Activated CD4-positive, alpha-beta T cell treated with anti-CD3 and anti-CD28 coated beads, Interleukin-2, amount 50 U/mL, for 48 hours (primary cell): ENCODE results near the gene COL11A2.

Source experiments
- DNase-seq, 2 experiments: peaks; one replicate each; pipeline ENCODE4 v3.0.0-alpha.2; 2020

COL11A2 gene

DNA sequence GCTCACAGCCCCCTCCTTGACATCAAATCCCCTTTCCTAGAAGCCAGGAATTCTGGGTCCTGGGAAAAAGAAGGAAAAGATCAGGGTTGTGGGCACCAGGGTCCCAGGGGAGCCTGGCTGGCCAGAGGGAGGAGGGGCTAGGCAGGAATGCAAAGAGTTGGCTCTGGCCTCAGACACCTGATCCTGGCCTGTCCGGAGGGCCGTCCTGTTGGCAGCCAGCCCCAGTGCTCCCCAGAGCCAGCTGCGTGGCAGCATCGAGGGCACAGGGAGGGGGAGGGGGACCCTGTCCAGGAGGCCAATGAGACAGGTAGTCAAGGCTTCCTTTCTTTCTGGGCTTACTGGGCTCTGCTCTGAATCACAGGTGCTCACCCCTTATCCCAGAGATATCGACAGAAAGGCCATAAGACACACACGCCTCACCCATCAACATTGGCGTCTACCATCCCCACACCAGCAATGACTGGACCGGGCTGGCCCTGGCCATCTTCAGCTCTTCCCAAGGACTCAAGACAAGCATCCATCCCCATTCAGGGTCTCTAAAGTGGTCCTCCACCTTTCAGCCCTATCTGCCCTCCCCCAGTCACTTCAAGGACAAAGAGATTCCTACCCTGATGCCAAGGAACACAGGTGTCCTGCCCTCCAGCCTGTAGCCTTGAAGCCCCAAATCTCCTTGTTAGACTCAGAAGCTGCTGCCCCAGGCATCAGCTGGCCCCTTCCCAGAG, 723 bp downstream of the COL11A2 start:
- DNase-seq: no peak

DNA sequence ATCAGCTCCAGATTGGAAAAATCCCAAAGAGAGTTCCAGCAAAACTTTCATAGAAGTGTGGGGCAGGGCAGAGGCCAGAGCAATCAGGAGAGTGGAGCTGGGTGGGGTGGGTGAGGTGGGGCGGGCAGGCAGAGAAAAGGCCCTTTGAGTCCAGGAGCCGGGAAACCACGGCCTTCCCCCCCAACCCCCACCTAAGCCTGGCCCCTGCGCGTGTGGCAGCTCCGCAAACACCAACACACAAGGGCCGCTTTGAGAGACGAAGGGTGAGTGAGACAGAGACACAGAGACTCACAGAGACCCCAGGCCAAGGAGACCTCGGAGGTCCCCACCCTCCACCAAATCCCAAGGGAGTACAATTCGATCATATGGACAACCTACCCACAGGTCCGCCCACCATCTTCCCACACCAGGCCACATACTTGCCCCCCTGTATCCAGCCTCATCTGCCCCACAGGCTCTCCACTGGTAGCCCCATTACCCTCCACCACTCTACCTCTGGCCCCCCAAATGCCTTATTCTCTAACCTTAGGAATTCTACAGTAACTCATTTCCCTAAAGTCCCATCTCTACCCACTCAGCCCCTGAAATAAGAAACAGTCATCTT, 1.7 kb downstream of the COL11A2 start:
- no peak for DNase-seq

DNA sequence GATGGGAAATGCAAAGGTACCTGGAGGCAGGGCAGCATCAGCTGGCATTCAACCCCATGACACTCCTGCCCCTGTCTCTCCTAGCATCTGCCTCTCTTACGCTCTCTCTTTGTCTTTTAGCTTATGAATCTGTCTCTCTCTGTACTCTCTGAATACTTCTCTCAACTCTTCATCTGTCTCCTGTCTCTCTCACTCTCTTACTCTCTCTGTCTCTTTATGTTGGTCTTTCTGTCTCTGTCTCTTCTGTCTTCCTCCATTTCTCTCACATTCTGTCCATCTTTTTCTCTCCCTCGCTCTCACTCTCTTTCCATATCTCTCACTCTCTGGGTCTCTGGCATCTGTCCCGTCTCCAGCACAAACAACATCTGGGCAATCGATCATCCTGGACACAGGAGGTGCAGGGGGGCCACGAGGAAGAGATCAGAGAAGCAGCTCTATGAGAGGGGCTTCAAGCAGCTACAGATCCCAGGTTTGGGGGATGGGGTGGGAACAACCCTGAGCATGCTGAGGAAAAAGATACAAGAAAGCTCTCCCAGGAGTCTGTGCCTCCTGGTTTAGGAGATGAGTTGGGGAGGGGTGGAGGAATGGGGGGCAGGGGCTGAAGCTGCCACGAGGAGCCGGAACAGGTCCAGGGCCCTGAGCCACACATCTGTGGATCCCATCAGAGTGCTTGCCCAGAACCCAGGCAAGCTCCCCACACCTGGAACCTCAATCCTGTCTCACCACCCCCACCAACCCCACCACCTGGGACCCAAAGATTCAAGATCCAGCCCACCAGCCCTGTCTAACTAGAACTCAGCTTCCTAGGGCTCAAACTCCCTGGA, 2.4 kb downstream of the COL11A2 start:
- no peak for DNase-seq

DNA sequence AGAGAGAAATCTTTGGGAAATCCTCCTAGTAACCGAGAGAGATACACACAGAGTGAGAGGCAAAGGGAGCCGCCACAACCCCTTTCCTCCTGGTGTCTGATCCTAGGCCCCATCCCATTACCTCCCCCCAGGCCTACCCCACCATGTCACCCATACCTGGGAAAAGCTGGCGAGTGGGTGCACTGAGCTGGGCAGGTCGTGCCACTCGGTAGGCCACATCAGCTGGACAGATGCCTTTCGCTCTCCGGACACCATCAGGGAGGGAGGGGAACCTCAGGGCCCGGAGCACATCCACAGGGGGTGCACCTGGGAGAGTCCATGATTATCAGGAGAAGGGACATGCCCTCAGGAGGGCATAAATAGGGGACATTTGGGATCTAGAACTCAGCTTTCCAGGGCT, 3.1 kb downstream of the COL11A2 start:
- no peak for DNase-seq

DNA sequence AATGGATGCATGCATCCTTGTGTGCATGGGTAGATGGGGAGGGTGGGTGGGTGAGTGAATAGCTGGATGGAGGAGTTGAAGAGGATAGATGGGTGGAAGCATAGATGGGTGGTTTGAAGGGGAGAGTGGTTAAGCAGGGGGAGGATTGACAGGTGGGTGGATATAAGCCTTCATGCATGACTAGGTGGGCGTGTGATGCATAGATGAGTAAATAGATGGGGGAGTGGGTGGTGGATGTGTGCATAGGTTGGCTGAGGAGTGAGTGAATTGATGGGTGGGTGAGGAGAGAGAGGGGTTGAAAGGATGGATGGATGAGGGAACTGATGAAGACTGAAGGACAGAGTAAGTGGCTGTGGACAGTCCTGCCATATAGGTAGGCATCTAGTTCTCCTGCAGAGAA, 4.5 kb downstream of the COL11A2 start:
- DNase-seq: no peak

DNA sequence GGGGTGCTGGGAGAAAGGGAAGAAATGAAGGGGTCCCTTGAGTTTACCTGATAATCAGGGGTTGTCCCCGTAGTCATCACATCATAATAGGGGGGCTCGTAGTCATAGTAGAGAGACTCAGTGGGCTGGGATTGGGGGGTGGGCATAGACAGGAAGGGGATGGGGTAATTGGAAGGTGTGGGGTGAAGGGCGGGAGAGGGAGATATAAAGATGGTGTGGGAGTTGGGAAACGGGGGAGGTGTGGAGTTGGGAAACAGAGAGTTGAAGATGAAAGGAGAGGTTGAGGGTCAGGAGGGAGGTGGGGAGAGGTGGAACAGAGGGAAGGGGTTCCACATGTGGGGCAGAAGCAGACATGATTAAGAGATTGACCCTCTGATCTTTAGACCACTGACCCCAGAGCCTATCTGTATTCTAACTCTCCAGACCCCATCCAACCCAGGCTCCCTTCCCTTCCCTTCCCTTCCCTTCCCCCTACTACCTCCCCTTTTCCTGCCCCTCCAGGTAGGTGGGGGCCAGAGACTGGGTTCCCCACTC, 6.5 kb downstream of the COL11A2 start:
- no peak for DNase-seq

DNA sequence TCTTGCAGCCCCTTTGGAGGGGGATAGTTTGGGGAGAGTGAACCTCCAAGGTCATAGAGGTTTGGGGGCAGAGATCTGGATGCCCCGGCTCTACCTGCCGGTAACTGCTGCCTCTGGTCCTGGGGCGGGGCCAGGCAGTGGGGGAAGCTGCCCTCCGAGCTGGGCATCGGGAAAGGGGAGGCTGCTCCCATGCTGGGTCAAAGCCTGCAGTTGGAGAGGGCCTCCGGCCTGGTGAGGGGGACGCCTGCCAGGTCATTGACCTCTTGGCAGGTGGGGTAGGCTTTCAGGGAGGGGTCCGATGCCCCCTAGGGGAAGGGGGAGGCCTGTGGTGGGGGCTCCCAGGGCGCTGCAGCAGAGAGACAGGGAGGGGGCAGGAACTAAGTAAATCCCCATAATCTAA, 7.1 kb downstream of the COL11A2 start:
- no peak for DNase-seq

DNA sequence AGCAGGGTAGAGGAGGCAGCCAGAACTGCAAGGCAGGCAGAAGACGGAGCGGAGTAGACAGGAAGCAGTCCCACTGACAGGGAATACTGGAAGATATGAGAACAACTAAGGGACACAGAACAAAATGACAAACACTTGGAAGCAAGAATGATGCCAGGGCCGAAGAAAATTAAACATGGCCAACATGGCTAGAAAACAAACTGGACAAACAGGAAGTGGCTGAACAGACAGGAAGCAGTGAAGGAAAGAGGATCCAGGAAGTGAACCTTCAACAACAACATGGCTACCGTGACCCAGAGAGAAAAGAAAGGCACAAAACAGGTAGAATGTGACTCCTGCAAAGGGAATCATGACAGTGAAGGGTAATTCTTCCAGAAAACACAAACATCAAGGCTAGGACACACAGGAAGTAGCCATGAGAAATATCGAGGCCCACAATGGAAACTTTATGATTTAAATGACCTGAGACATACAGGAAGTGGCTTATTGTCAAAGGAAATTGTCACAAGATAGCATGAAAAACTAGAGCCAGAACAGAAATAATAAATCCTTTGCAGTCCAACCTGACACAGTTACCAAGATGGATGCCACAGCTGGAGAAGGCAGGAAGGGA, 9.1 kb downstream of the COL11A2 start:
- peak in 1 of 2 experiments; percentile 9 for DNase-seq

DNA sequence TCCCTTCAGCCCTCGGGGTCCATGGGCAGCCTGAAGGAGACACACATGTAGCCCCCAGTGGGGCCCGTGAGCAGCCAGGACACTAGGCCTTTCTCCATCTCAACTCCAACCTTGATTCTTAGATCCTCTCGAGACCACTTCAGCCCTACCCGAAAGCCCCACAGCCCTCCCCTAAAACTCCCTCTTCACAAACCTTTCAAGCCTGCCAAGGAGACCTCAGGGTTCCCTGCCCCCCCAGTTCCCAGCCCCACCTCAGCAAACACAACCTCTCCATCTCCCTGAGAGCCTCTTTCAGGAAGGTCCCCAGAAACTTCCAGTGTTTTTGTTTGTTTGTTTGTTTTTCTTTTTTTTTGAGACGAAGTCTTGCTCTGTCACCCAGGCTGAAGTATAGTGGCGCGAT, 11.1 kb downstream of the COL11A2 start:
- DNase-seq: no peak

DNA sequence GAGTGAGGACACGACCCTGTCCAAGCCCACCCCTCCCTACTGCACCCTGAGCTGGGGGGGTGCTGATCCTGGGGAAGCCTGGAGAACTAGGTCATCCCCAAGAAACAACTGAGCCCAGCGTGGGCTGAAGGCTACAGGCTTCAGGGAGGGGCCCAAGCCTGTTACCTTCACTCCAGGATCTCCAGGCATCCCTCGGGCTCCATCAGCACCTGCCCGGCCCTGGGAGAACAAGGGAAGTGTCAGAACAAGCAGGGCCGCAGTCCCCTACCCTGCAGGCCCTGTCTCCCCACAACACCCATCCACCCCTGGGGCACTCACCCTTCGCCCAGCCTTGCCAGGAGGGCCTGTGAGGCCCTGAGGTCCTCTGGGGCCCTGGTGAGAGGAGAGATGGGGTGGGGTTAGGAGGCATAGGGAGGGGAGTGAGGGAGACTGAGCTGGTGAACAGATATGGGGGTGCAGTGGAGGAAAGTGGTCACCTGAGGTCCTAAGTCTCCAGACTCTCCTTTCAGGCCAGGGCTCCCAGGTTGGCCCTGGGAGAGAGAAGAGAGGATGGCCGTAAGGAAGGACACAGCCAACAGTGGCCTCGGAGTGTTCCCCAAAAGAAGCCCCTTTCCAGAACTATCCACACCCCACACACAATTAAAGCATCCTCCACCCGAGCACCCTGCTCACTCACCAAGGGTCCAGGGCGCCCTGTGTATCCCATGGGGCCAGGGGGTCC, 13.4 kb downstream of the COL11A2 start:
- no peak for DNase-seq

DNA sequence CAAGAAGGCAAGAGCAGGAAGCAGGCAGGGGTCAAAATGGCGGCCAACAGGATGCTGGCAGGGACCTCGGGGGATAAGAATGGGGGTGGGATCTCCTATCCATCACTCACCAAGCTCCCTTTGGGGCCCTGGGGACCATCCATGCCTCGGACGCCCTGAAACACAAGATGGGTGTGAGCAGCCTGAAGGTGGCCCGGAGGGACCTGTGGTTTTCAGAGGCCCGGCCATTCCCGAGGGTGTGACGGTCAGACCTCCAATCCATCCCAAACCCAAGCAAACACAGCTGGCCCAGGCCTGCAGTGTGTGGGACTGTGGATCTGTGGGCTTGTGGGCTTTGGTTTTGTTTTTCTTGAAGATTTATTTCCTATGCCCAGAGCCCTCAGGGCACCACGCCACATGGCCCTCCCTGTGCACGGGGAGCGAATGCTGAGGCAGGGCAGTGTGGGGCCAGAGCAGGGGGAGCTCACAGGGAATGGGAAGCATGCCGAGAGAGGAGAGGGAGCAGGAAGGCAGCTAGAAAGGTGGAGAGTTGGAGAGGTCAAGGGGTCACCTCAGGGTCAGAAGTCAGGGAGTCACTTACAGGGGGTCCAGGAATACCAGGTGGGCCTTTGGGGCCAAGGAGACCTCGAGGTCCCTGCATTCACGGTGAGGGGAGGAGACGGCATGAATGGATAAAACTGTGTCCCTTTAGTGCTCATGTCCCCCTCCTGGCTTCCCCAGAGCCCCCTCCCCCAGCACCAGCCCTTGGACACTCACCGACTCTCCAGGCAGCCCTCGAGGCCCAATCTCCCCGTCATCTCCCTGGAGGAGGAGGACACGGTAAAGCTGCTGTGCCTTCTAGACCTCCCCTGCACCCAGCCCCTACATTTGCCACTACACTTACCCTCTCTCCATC, 14.5 kb downstream of the COL11A2 start:
- no peak for DNase-seq

DNA sequence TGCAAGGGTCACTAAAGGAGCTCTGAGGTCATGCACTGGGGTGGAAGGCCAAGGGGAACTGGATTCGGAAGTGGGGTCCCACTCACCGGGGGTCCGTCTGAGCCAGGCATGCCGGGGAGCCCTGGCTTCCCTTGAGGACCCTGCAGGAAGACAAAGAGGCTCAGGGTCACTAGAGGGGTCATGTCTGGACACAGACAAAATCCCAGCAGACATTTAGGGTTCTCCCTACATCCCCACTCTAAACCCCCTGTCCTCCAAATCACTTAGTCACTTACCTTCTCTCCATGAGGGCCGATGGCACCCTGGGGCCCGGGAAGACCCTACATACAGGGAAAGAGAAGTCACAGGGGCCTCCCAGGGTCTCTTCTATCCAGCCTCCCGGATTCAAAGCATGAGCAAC, 15.4 kb downstream of the COL11A2 start:
- DNase-seq: no peak

DNA sequence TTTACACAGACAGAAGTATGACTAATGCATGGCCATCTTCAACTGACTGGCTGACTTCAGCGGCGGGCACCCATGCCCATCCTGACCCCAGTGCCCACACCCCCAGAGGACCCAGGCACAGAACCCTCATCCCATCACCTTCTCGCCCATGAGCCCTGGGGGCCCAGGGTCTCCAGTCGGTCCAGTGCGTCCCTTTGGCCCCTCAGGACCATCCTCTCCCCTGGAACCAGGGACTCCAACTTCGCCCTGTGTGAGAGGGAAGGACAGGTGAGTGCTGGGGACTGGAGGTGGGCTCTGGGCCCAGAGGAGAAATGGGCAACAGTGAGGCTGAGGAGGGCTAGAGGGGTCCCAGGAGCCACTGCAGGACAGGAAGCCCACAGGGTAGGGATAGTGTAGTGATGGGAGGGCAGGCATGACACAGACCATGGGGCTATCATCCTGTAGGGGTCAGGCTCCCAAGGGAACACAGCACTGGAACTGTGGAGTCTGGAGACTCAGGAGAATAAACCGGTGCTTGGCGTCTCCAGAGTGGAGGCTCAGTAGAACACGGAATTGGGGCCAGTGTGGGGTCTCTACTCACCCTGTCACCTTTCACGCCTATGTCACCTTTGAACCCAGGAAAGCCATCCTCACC, 16.7 kb downstream of the COL11A2 start:
- no peak for DNase-seq

DNA sequence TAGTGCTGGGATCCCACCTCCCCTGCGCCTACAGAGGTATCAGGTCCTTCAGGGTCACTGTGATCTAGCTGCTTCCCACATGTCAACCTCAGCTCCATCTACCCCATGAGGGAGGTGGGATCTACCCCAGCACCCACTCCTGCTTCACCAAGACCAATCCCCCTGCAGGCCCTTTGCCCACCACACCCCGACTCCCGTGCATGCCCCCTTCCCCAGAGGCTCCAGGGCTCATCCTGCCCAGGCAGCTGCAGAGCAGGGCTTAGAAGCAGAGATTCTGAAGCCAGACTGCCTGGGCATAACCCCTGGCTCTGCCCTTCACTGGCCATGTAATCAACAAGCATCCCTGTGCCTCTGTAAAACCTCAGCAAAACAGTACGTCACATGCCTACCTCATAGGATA, 17.5 kb downstream of the COL11A2 start:
- DNase-seq: no peak

DNA sequence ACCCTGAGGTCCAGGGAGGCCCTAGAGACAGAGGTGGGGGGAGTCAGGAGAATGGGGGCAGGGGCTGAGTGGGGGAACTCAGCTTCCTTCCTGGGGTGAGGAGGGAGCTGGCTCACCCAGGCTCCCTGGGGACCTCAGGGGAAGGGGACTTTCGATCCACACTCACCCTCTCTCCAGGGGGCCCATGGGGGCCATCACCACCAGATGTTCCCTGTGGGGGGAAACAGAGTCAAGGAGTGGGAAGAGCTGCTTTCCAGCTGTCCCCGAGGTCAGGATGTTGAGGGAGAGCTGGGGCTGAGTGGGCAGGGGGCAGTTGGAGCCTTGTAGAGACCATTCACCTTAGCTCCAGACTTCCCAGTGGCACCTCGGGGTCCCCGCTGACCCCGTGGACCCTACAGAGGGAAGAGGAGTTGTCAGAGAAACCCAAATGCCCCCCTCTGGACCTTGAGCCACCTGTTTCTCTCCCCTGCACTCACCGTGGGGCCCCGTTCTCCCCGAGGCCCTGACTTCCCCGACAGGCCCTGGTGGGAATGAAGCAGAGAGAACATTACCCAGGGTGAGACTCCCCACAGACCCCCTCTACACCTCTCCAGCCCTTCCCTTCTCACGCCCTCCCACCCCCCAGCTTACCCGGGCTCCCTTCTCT, 18.6 kb downstream of the COL11A2 start:
- no peak for DNase-seq

DNA sequence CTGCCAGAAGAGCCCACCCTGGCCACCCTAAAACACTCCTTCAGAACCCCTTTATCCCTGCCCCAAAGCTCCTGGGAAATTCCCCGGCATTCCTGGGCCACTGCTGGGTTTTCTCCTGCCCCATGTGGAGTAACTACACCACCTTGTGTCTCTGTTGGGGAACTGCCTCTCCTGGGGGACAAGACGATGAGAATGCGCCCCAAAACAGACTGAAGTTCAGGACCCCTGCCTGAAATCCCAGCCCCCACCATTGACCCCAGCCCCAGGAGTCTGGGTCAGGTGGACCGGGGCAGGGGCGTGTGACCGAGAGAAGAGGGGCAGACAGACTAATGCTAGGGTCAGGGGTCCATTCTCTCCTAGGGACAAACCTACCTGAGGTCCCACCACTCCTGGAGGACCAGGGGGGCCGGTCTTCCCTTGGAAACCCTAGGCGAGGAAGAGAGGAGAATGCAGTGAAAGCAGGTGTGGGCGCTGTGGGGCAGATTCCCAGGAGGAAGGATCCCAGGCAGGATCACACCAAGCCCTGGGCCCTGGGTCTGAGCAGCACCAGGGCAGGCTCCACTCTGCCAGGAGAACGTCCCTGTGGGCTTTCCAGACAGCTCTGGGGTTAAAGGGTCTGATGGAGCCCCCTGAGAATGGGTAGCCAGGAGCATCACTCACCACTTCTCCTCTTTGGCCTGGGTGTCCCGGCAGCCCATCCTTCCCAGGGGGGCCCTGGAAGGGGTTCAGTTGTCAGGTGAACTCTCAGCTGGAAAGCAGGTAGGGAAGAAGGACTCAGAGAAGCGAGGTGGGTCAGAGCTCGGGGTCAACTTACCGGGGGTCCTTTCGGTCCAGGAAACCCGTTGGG, 19.4 kb downstream of the COL11A2 start:
- no peak for DNase-seq

DNA sequence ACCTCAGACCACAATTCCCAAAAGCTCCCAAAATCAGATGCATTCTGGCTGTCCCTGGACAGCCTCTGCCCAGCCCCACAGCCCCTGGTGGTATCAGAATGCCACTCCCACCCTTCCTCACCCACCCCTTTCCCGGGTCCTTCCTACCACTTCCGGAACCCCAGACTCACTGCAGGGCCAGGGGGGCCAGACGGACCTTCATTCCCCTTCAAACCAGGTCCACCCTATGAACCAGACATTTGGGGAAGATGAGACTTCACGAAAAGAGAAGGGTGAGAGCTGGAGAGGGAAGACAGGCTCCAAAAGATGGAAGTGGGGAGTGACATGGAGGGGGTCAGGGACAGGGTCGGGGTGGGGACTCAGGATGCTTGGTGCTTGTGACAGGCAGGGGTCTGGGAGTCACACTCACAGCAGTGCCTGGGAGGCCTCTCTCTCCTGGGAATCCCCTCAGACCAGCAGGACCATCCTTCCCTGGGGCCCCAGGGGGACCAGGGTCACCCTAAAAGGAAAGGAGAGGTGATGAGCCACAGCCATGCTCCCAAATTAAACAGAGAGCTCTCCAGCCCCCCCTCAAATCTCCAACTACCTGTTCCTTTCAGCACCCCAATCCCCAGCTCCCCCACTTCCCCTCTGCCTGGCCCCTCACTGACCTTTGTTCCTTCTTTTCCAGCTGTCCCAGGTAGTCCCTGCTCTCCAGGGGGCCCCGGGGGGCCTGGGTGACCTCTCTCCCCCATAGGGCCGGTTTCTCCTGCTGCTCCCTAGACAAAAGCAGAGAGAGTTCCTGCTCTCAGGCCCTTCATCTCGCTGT, 20.2 kb downstream of the COL11A2 start:
- DNase-seq: no peak

DNA sequence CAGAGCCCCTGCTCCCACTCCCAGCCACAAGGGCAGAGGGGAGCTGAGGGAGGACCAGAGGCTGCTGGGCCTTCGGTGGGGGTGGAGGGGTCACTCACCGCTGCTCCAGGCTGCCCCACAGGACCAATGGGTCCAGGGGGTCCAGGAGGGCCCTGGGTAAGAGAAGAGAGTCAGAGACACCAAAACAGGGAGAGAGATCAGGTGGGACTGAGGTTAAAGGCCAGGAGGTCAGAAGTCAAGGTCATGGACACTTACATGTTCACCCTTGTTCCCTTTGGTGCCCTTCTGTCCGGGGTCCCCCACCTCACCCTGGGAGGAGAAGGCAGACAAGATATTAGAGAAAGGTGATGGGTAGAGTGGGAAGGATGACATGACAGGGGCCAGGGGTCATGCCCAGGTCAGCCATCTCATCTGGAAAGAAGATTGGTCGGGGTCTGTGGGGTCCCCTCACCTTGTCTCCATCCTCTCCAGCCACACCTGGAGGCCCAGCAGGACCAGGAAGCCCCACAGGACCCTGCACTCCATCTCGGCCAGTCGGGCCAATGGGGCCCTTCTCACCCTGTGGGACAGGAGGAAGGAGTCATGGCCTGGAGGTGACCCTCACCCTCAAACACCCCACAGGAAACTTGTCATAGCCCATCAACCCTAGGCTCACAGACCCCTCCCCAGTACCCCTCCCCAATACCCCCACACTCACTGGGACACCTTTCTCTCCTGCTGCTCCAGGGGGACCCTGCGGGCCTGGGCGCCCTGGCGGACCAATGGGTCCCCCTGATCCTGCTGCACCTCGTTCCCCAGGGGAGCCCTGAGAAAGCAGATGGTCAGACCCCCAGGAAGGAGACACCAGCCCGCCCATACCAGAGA, 21.0 kb downstream of the COL11A2 start:
- DNase-seq: no peak
